Measurements from ENCODE around the gene LRFN2.

LRFN2 gene

GRCh38 chr6:40343877-40344565 is 243.1 kb downstream of the LRFN2 start:
- Histone ChIP-seq H3K4me1 (ENCODE audit: control insufficient read depth in 1 of 2, insufficient read depth in 2 of 2, low read length in 2 of 2) (no peaks in the 10 kb centered on the region), H3K36me3 (ENCODE audit: control insufficient read depth in 1 of 2, insufficient read depth in 2 of 2, low read length in 2 of 2) (no peaks in the 10 kb centered on the region), H3K4me3 (ENCODE audit: low read depth in 1 of 2, low read length in 2 of 2) (no peak overlapping the region), H3K27ac (ENCODE audit: low read depth, low read length) (no peak overlapping the region), H3K27me3 (ENCODE audit: control insufficient read depth in 1 of 2, insufficient read depth in 2 of 2, low read length in 2 of 2) (peaks cover 0 to 4% of the 10 kb centered on the region in 2 donors), H3K9me3 (ENCODE audit: control insufficient read depth in 1 of 2, low read length in 2 of 2) (no peaks in the 10 kb centered on the region), H3K9ac (ENCODE audit: low read depth in 1 of 2, low read length in 2 of 2) (no peak overlapping the region)

GRCh38 chr6:40343318-40343876 is 243.8 kb downstream of the LRFN2 start:
- Histone ChIP-seq H3K27me3 (ENCODE audit: control insufficient read depth in 1 of 2, insufficient read depth in 2 of 2, low read length in 2 of 2) (peaks cover 0 to 4% of the 10 kb centered on the region in 2 donors), H3K36me3 (ENCODE audit: control insufficient read depth in 1 of 2, insufficient read depth in 2 of 2, low read length in 2 of 2) (no peaks in the 10 kb centered on the region), H3K4me1 (ENCODE audit: control insufficient read depth in 1 of 2, insufficient read depth in 2 of 2, low read length in 2 of 2) (no peaks in the 10 kb centered on the region), H3K9ac (ENCODE audit: low read depth in 1 of 2, low read length in 2 of 2) (no peak overlapping the region), H3K9me3 (ENCODE audit: control insufficient read depth in 1 of 2, low read length in 2 of 2) (no peaks in the 10 kb centered on the region), H3K27ac (ENCODE audit: low read depth, low read length) (no peak overlapping the region), H3K4me3 (ENCODE audit: low read depth in 1 of 2, low read length in 2 of 2) (no peak overlapping the region)

- Histone ChIP-seq H3K36me3 (ENCODE audit: control insufficient read depth in 1 of 2, insufficient read depth in 2 of 2, low read length in 2 of 2) (no peaks in the 10 kb centered on the region), H3K9me3 (ENCODE audit: control insufficient read depth in 1 of 2, low read length in 2 of 2) (no peaks in the 10 kb centered on the region), H3K4me1 (ENCODE audit: control insufficient read depth in 1 of 2, insufficient read depth in 2 of 2, low read length in 2 of 2) (no peaks in the 10 kb centered on the region), H3K4me3 (ENCODE audit: low read depth in 1 of 2, low read length in 2 of 2) (no peak overlapping the region), H3K27me3 (ENCODE audit: control insufficient read depth in 1 of 2, insufficient read depth in 2 of 2, low read length in 2 of 2) (peaks cover 0 to 4% of the 10 kb centered on the region in 2 donors), H3K27ac (ENCODE audit: low read depth, low read length) (no peak overlapping the region), H3K9ac (ENCODE audit: low read depth in 1 of 2, low read length in 2 of 2) (no peak overlapping the region)
Measured at GRCh38 chr6:40342723-40343122, 244.4 kb downstream of the LRFN2 start.

GRCh38 chr6:40341726-40342125 is 245.4 kb downstream of the LRFN2 start:
- Histone ChIP-seq H3K9ac (ENCODE audit: low read depth in 1 of 2, low read length in 2 of 2) (no peak overlapping the region), H3K4me3 (ENCODE audit: low read depth in 1 of 2, low read length in 2 of 2) (no peak overlapping the region), H3K27ac (ENCODE audit: low read depth, low read length) (no peak overlapping the region)

More at GRCh38 chr6:40341726-40342125, 245.4 kb downstream of the LRFN2 start:
- Histone ChIP-seq H3K9me3 (ENCODE audit: control insufficient read depth in 1 of 2, low read length in 2 of 2) (no peaks in the 10 kb centered on the region), H3K27me3 (ENCODE audit: control insufficient read depth in 1 of 2, insufficient read depth in 2 of 2, low read length in 2 of 2) (peaks cover 3 to 4% of the 10 kb centered on the region in 2 donors), H3K4me1 (ENCODE audit: control insufficient read depth in 1 of 2, insufficient read depth in 2 of 2, low read length in 2 of 2) (no peaks in the 10 kb centered on the region), H3K36me3 (ENCODE audit: control insufficient read depth in 1 of 2, insufficient read depth in 2 of 2, low read length in 2 of 2) (no peaks in the 10 kb centered on the region)
